Measurements from ENCODE around the gene LCA5. TPM values are rescaled to one million over a fixed set of nuclear protein-coding genes. Genes with fewer than 3 reads are reported as not detected.

Gene LCA5
- total RNA-seq, 1 donor = 5.2 TPM

DNA sequence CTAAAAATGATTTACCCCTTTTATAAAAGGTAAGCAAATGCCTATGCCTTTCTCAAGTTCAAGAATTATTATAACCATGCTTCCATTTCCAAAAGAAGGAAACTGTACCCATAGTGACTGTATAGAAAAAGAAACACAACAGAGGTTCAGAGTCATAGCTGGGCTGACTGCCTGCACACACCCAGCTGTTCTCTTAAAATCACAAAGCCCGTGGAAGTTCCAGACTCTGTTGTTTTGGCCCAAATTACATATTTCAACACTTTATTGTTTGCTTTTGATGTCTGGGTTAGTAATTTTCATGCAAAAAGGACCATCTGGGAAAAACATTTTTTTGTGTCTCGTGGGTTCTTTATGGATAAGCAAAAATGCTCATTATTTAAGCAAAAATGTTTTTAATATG lies 99.2 kb downstream of the LCA5 start:
- no peak overlapping the region for H3K4me3 ChIP-seq (ENCODE audit: low read depth, low read length)
- TF ChIP-seq, protein P1, sequence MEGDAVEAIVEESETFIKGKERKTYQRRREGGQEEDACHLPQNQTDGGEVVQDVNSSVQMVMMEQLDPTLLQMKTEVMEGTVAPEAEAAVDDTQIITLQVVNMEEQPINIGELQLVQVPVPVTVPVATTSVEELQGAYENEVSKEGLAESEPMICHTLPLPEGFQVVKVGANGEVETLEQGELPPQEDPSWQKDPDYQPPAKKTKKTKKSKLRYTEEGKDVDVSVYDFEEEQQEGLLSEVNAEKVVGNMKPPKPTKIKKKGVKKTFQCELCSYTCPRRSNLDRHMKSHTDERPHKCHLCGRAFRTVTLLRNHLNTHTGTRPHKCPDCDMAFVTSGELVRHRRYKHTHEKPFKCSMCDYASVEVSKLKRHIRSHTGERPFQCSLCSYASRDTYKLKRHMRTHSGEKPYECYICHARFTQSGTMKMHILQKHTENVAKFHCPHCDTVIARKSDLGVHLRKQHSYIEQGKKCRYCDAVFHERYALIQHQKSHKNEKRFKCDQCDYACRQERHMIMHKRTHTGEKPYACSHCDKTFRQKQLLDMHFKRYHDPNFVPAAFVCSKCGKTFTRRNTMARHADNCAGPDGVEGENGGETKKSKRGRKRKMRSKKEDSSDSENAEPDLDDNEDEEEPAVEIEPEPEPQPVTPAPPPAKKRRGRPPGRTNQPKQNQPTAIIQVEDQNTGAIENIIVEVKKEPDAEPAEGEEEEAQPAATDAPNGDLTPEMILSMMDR (IDR thresholded peaks at IDR 0.05; ENCODE audit: insufficient read depth, low read depth, low read length) = no peak
- DNase-seq (ENCODE audit: low read depth) = no peak

DNA sequence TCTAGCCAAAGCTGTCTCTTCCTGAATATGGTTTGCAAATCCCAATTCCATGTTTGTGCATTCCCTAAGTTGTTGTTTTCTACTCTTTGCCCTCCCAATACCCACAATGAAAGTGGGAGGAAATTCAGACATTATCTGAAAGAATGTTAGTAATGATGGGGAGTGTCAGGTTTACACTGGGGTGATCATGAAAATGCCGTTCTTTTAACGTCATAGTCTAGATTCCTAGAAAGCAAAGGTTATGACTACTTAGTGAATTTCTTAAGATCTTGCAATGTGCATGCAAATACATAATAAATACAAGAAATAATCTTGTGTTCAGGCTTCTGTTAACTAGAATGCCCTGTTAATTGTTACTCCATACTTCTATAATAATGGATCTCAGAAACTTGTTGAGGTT lies 101.0 kb downstream of the LCA5 start:
- H3K4me3 ChIP-seq (ENCODE audit: low read depth, low read length) = no peak overlapping the region

DNA sequence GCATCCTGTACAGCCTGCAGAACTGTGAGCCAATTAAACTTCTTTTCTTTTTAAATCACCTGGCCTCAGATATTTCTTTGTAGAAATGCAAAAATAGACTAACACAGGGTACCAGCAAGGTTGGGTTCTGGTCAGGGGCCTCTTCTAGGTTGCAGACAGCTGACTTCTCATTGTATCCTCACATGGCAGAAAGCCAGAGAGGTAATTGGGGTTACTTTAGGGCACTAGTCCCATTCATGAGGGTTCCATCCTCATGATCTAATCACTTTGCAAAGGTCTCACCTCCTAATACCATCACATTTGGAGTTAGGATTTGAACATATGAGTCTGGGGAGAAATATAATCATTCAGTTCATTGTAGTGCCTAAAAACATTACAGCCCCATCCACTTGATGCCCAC lies 101.5 kb downstream of the LCA5 start:
- DNase-seq (ENCODE audit: low read depth) = no peak
- no peak overlapping the region for H3K4me3 ChIP-seq (ENCODE audit: low read depth, low read length)
- TF ChIP-seq, protein P1 (IDR thresholded peaks at IDR 0.05; ENCODE audit: insufficient read depth, low read depth, low read length) = no peak

More for the DNA sequence above, 101.0 kb downstream of the LCA5 start:
- DNase-seq (ENCODE audit: low read depth) = peak; percentile 78
- TF ChIP-seq, protein P1 (IDR thresholded peaks at IDR 0.05; ENCODE audit: insufficient read depth, low read depth, low read length) = no peak

Small RNA genes lying within 50 kb of the gene (small RNA-seq; reads per million reads assigned to genes)
- not detected for gene DBIP1

Other genes starting within 250 kb of the LCA5 start
- 2.6 TPM in 2 replicates for gene SH3BGRL2, start 93.9 kb upstream of the LCA5 start, total RNA-seq

Measured in fibroblast of villous mesenchyme (primary cell).